NCI-H69 (cell line): Measurements from ENCODE around the gene HTR3D.
A peak's percentile ranks its signal among the peaks of the same experiment; 100 is the strongest.
"Not testable (repeated sequence)": the region's sequence is repeated elsewhere in the genome, so short reads cannot be mapped to it uniquely, and the experiment has no call there.

ENCODE experiments used
- DNase-seq: peaks from one replicate; lab custom pipeline; 2025; lab: John Stamatoyannopoulos, UW

HTR3D gene

GRCh38 chr3:184016169-184016570 is 15.4 kb upstream of the HTR3D start:
- peak; percentile 56 for DNase-seq

- DNase-seq = peak; percentile 85
Measured at GRCh38 chr3:184016811-184017671, 14.5 kb upstream of the HTR3D start.

DNA sequence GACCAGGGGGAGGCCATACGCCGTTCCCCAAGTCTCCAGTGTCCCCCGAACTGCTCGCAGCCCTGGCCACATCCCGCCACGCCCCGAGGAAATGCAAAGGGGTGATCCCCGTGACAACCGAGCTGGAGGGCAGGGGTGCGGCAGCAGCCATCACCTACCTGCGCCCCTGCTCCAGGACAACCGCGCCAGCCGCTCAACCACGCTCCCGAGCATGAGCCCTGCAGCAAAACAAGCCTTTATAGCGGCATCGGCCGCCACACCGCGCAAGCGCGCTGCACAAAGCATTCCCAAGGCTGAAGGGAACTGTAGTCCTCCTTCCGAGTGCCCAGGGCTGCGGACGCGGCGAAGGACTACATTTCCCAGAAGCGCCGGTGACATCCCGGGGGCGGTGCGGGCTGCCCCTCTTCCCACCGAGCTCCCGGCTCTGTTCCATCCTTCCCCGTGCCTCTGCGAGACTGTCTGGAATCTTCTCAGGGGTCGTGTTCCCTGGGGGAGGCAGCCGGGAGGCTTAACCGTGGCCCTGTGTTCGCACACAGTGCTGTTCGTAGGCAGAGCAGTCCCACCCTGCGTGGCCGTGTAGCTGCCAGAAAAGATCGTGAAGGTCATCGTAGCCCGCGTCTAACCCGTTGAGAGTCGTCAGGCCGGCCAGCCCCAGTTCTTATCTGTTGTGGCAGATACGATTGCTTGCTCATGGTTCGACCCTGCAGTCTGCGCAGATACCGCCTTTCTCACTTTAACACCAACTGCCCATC is 13.7 kb upstream of the HTR3D start, which contains the start of gene ABCC5:
TSS of gene ABCC5 (minus strand) at position 213 of the 752 bp plus-strand sequence. CDS start 3,492 bp downstream, outside the sequence.
- DNase-seq = peak; percentile 98

GRCh38 chr3:184018424-184018973 is 13.0 kb upstream of the HTR3D start:
- no peak for DNase-seq

- DNase-seq = no peak
Measured at GRCh38 chr3:184022323-184022722, 9.2 kb upstream of the HTR3D start.

DNA sequence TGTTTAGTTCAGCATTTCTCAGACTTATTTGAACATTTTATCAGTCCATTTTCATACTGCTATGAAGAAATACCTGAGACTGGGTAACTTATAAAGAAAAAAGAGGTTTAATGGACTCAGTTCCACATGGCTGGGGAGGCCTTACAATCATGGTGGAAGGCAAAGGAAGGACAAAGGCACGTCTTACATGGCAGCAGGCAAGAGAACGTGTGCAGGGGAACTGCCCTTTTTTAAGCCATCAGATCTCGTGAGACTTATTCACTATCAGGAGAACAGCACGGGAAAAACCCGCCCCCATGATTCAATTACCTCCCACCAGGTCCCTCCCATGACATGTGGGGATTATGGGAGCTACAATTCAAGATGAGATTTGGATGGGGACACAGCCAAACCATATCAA is 6.3 kb upstream of the HTR3D start:
- DNase-seq = not testable (repeated sequence)

DNA sequence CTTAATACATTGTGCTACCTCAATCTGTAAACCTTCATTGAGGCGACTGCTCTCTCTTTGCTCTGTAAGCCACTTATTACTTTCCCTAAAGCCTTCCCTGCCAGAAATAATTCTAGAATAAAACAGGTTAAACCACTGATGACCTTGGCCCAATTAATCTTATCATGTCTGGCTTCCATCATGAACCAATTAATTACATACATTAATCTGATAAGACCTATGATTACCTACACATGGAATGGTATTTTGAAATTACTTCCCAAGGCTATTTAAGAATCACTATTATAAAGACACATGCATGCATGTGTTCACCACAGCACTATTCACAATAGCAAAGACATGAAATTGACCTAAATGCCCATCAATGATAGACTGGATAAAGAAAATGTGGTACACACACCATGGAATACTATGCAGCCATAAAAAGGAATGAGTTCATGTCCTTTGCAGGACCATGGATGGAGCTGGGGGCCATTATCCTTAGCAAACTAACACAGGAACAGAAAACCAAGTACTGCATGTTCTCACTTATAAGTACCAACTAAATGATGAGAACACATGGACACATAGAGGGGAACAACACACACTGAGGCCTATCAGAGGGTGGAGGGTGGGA is 3.2 kb upstream of the HTR3D start:
- DNase-seq = not testable (repeated sequence)

DNA sequence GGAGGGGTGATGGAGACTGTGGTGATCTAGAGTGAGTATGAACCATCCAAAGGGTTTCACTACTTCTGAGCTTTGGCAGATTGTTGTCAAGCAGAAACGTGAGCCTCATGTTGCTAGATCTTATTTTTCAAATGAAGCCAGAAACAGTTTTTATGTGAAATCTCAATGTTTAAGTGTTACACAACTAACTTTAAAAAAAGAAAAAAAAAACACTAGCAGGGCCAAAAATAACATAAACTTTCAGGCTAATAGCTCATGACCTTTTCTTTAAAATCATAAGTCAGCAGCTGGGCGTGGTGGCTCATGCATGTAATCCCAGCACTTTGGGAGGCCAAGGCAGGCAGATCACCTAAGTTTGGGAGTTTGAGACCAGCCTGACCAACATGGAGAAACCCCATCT is 2.1 kb upstream of the HTR3D start:
- DNase-seq = no peak

DNA sequence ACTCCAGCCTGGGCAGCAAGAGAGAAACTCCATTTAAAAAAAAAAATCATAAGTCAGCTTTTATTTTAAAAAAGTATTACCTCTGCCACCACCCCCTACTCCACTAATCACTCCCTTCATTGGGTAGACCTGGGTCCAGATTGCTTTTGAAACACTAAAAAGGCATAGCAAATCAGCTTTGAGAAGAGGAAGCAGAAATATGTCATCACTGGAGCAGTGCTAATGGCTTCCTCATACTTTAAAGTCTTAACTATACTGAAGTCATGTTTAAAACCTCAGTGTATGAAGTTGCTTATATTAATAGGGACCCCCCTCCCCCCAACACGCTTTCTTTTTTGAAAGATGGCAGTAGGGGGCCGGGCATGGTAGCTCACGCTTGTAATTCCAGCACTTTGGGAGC is 1.0 kb upstream of the HTR3D start:
- no peak for DNase-seq

DNA sequence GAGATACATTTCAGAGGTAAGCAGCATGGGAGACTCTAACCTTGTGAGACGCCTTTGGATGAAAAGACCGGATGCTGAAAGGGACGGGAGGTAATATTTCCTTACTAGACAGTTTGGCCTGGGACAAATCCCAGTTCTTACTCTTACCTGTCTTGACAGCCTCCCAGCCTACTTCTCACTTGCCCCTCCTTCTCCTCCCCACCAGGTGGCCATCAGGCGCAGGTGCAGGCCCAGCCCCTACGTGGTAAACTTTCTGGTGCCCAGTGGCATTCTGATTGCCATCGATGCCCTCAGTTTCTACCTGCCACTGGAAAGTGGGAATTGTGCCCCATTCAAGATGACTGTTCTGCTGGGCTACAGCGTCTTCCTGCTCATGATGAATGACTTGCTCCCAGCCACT is 6.3 kb downstream of the HTR3D start:
- peak; percentile 11 for DNase-seq

DNA sequence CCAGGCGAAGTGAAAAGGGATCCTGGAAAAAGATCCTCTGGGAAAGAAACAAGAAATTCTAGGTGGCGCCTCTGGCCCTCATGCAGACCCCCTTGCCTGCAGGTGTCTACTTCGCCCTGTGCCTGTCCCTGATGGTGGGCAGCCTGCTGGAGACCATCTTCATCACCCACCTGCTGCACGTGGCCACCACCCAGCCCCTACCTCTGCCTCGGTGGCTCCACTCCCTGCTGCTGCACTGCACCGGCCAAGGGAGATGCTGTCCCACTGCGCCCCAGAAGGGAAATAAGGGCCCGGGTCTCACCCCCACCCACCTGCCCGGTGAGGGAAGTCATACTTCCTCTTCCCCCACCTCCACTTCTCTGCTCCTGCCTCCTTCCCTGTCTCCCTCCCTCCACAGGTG is 6.8 kb downstream of the HTR3D start:
- not testable (repeated sequence) for DNase-seq

- peak; percentile 74 for DNase-seq
Measured at GRCh38 chr3:184039414-184039813, 7.9 kb downstream of the HTR3D start.

DNA sequence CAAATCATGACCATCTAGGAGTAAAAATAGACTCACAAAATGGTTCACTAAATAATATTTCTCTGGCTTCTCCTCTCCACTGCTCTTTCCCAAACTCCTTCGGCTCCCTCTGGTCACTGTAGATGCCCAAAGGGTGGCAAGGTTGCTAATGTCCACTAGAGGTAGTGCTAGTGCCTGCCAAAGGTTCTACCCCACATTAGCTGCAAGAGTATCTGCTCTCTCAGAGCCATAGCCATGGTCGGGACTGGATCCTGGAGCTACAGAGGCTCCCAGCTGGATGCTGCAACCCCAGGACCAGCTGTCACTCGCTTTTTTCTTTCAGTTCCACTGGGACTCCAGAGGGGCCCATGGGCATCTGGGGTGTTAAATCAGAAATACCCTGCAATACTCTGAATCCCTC is 8.5 kb downstream of the HTR3D start:
- peak; percentile 77 for DNase-seq

GRCh38 chr3:184042617-184043016 is 11.1 kb downstream of the HTR3D start:
- DNase-seq = peak; percentile 98

DNA sequence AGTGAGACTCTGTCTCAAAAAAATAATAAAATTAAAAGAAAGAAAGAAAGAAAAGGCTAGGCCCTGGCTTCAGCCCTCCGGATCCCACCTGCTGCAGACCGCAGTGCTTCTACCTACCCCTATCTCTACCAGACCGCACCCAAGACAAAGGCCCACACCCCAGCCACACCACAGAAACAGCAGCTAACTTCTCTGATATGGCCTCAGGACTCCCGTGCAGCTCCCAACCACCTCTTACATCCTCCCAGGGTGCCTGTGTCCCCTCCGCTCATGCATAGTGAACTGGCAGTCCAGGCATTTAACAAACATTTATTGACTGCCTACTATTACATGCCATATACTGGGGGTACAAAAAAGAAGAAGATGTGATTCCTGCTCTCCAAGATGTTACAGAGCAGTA is 14.5 kb downstream of the HTR3D start:
- DNase-seq = no peak

DNA sequence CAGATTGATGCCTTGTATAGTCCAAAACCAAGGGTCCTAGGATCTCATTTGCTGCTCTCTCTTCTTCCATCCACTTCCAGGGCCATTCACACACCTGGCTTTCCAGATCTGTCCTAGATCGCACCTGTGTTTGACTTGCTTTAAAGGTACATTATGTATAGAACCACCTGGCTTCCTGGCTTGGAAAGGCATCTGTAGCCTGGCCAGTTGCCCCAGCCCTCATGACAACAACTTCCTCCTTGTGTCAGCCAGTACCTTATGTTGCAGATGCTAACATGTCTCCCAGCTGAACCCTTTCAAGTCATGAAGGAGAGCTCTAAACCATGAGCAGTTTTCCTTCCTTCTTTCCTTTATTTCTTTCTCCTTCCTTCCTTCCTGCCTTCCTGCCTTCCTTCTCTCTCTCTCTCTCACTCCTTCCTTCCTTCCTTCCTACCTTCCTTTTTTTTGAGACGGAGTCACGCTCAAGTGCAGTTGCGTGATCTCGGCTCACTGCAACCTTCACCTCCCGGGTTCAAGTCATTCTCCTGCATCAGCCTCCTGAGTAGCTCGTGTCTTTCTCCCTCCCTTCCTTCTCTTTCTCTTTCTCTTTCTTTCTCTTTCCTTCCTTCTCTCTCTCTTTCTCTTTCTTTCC is 18.8 kb downstream of the HTR3D start:
- peak; percentile 88 for DNase-seq

- DNase-seq = no peak
Measured at GRCh38 chr3:184052767-184053166, 21.2 kb downstream of the HTR3D start, which contains the start of gene HTR3C. HTR3C (plus strand) TSS chr3:184053047; CDS start chr3:184053081, 34 bp downstream.

DNA sequence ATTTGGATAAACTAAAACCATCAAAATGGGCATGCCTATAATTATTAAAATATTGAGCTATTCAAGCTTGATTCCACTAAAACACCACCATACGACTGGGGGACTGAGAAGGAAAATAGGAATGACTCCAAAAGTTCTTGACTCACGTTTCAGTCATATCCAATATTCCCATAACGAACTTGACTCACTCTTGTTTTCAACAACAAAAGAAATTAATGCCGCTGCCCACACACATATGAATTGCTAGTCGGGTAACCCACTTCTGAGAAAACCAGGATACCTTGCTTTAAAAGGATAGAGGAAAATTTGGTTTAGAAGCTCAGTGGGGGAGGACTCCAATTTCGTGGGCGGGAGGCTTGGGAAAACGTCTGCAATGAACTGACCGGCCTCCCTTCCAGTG is 26.5 kb downstream of the HTR3D start:
- peak; percentile 39 for DNase-seq

DNA sequence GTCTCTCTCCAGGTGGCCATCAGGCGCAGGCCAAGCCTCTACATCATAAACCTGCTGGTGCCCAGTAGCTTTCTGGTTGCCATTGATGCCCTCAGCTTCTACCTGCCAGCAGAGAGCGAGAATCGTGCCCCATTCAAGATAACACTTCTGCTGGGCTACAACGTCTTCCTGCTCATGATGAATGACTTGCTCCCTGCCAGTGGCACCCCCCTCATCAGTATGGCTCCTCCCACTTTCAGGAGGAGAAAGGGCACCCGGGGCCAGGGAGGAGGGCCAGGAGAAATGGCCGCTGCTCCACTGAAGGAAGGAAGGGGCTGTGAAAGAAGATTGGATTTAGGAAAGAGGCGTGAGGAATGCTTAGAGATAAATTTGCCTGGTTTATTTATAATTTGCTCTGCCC is 27.9 kb downstream of the HTR3D start:
- DNase-seq = peak; percentile 12

DNA sequence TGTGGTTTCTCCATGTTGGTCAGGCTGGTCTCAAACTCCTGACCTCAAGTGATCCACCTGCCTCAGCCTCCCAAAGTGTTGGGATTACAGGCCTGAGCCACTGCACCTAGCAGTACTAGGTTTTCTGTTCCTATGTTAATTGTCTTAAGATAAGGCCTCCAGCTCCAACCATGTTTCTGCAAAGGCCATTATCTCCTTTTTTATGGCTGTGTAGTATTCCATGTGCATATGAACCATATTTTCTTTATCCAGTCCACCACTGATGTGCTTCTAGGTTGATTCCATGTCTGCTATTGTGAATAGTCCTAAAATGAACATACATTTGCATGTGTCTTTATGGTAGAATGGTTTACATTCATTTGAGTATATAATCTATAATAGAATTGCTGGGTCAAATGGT is 31.1 kb downstream of the HTR3D start:
- DNase-seq = no peak

DNA sequence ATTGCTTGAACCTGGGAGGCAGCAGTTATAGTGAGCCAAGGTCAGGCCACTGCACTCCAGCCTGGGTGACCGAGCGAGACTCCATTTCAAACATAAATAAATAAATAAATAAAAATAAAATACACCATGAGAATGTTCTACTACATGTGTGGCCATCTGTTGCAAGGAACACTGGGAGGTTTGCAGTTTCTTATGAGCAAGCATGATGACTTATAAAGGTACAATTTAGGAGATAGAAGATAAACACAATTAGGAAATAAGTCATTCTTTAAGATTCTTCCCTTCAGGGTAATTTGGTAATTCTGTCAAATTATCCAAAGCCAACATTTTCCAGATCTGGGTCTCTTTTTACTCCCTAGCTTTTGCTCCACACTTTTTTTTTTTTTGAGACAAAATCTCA is 34.7 kb downstream of the HTR3D start:
- no peak for DNase-seq

- no peak for DNase-seq
Measured at GRCh38 chr3:184067573-184068055, 36.1 kb downstream of the HTR3D start.
